ENCODE measurements around the gene MYO9B. TPM values are rescaled to one million over a fixed set of nuclear protein-coding genes. Genes with fewer than 3 reads are reported as not detected.
"Not testable (repeated sequence)": the region's sequence is repeated elsewhere in the genome, so short reads cannot be mapped to it uniquely, and the experiment has no call there.

Gene MYO9B
- total RNA-seq, 1 donor from 2014 or later, result 69.4 TPM

GRCh38 chr19:17086834-17087233 lies 11.3 kb downstream of the MYO9B start:
- no peaks in the 10 kb centered on the region for H3K27me3 ChIP-seq (ENCODE audit: control insufficient read depth, insufficient read depth, low read length)
- H3K4me3 ChIP-seq (ENCODE audit: low read depth, low read length), result no peak overlapping the region
- H3K36me3 ChIP-seq (ENCODE audit: control insufficient read depth, insufficient read depth, low read length), result no peaks in the 10 kb centered on the region
- TF ChIP-seq CTCF (IDR thresholded peaks at IDR 0.05; ENCODE audit: insufficient read depth, low read length, poor library complexity, severe bottlenecking), result no peak
- no peak for DNase-seq (ENCODE audit: low read depth)

- H3K4me3 ChIP-seq (ENCODE audit: low read depth, low read length), result no peak overlapping the region
- no peaks in the 10 kb centered on the region for H3K36me3 ChIP-seq (ENCODE audit: control insufficient read depth, insufficient read depth, low read length)
- DNase-seq (ENCODE audit: low read depth), result no peak
- TF ChIP-seq CTCF (IDR thresholded peaks at IDR 0.05; ENCODE audit: insufficient read depth, low read length, poor library complexity, severe bottlenecking), result no peak
- H3K27me3 ChIP-seq (ENCODE audit: control insufficient read depth, insufficient read depth, low read length), result no peaks in the 10 kb centered on the region
These were observed 13.0 kb downstream of the MYO9B start for GRCh38 chr19:17088552-17088951.

- no peak overlapping the region for H3K4me3 ChIP-seq (ENCODE audit: low read depth, low read length)
- no peak for DNase-seq (ENCODE audit: low read depth)
- no peaks in the 10 kb centered on the region for H3K36me3 ChIP-seq (ENCODE audit: control insufficient read depth, insufficient read depth, low read length)
- no peak for TF ChIP-seq CTCF (IDR thresholded peaks at IDR 0.05; ENCODE audit: insufficient read depth, low read length, poor library complexity, severe bottlenecking)
- no peaks in the 10 kb centered on the region for H3K27me3 ChIP-seq (ENCODE audit: control insufficient read depth, insufficient read depth, low read length)
These were observed 15.0 kb downstream of the MYO9B start for GRCh38 chr19:17090583-17090982.

GRCh38 chr19:17091758-17092333 lies 16.3 kb downstream of the MYO9B start:
- Histone ChIP-seq H3K27me3 (ENCODE audit: control insufficient read depth, insufficient read depth, low read length) (no peaks in the 10 kb centered on the region), H3K4me3 (ENCODE audit: low read depth, low read length) (no peak overlapping the region), H3K36me3 (ENCODE audit: control insufficient read depth, insufficient read depth, low read length) (no peaks in the 10 kb centered on the region)
- DNase-seq (ENCODE audit: low read depth), result no peak
- no peak for TF ChIP-seq CTCF (IDR thresholded peaks at IDR 0.05; ENCODE audit: insufficient read depth, low read length, poor library complexity, severe bottlenecking)

GRCh38 chr19:17092696-17093095 lies 17.1 kb downstream of the MYO9B start:
- Histone ChIP-seq H3K4me3 (ENCODE audit: low read depth, low read length) (no peak overlapping the region), H3K36me3 (ENCODE audit: control insufficient read depth, insufficient read depth, low read length) (no peaks in the 10 kb centered on the region), H3K27me3 (ENCODE audit: control insufficient read depth, insufficient read depth, low read length) (no peaks in the 10 kb centered on the region)
- TF ChIP-seq CTCF (IDR thresholded peaks at IDR 0.05; ENCODE audit: insufficient read depth, low read length, poor library complexity, severe bottlenecking), result no peak
- no peak for DNase-seq (ENCODE audit: low read depth)

GRCh38 chr19:17094694-17095093 lies 19.1 kb downstream of the MYO9B start:
- not testable (repeated sequence) for DNase-seq (ENCODE audit: low read depth); H3K4me3 ChIP-seq (ENCODE audit: low read depth, low read length); H3K36me3 ChIP-seq (ENCODE audit: control insufficient read depth, insufficient read depth, low read length); H3K27me3 ChIP-seq (ENCODE audit: control insufficient read depth, insufficient read depth, low read length)
